ENCODE data around the gene FAIM2.

- TF ChIP-seq POLR2AphosphoS5 (IDR thresholded peaks at IDR 0.05) (no peak), POLR2A (IDR thresholded peaks at IDR 0.05) (no peak)
These were observed 12.2 kb downstream of the FAIM2 start for GRCh38 chr12:49891476-49891875.
